Coronary artery (tissue), 2 donors: ENCODE data around the gene TMEM252.

ENCODE experiments used
- DNase-seq: peaks from one replicate; pipeline ENCODE4 v3.0.0-alpha.2; 2017; ENCODE audit warnings: low spot score
- H3K27ac ChIP-seq, 2 donors: fragments of 200-600 bp; sonication (generic); one replicate each; pipeline ENCODE4 v1.5.1; 2016 to 2019
- H3K4me3 ChIP-seq: fragments of 200-600 bp; sonication (generic); 2 replicates; pipeline ENCODE4 v1.5.1; 2016; ENCODE audit warnings: mild to moderate bottlenecking, moderate library complexity
- CTCF ChIP-seq: fragments of 200-600 bp; sonication (generic); IDR thresholded peaks from one replicate; pipeline ENCODE4 v1.5.1; 2019; ENCODE audit warnings: antibody characterized with exemption

The TMEM252 gene

GRCh38 chr9:68508547-68508946 is 32.1 kb downstream of the TMEM252 start:
- no peak overlapping the region for H3K4me3 ChIP-seq
- no peak for TF ChIP-seq CTCF
- H3K27ac ChIP-seq, result peak overlapping the region; percentile 75 to 89
- DNase-seq, result no peak

GRCh38 chr9:68507806-68508145 is 32.9 kb downstream of the TMEM252 start:
- Histone ChIP-seq H3K27ac (peak overlapping the region; percentile 78 to 89), H3K4me3 (no peak overlapping the region)
- TF ChIP-seq CTCF, result no peak
- no peak for DNase-seq

DNA sequence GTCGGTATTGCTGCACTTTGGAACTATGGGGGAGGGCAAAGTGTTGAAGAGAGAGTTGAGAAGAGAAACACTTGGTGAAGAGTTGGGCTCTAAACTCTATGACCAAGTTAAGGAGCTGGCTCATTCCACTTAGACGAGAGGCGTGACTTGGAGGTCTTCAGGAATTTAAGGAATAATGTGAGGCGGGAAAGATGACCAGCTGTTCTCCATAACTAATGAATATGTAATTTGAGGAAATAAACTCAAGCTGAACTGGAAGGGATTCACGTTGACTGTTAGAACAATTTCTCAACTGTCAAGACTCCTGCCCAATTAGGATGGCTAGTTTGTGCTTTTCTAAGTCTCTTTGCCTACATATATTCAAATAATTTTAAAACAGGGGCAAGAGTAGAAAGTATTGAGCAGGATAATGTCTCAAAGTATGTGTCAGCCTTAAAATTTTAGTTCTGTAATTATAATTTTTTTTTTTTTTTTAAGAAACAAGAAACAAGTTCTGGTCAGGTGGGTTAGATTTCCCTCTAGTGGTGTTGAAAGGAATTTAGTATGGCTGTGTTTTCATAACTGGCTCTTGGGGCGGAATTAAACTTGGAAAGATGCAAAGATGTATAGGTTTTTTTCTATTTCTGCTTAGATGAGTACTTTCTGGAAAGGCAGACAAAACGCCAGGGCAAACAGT is 33.4 kb downstream of the TMEM252 start:
- peak; percentile 71 for TF ChIP-seq CTCF
- DNase-seq, result no peak
- H3K4me3 ChIP-seq, result no peak overlapping the region
- peak overlapping the region; percentile 85 to 89 for H3K27ac ChIP-seq

DNA sequence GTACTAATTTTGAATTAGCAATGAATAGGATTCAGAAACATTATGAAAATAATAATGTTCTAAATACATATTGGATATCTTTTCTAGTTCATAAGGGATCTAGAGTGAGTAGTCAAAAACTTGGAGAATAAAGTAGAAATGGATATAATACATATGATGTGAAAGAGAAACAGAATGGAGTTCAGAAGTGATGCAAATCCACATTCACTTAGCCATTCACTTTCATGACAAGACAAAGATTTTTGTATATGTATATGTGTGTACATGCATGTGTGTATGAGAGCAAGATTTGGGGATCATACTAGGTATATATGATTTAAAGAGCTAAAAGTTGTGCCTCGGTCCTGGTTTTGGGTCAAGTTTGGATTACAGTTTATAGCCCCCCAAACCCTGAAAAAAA is 34.1 kb downstream of the TMEM252 start:
- H3K4me3 ChIP-seq, result no peak overlapping the region
- DNase-seq, result no peak
- H3K27ac ChIP-seq, result peak overlapping the region; percentile 85 to 89
- no peak for TF ChIP-seq CTCF

GRCh38 chr9:68505681-68506409 is 34.8 kb downstream of the TMEM252 start:
- Histone ChIP-seq H3K4me3 (no peak overlapping the region), H3K27ac (peak overlapping the region; percentile 85 to 89)
- no peak for DNase-seq
- TF ChIP-seq CTCF, result no peak

- no peak for DNase-seq
- TF ChIP-seq CTCF, result no peak
- peak overlapping the region; percentile 91 to 93 for H3K27ac ChIP-seq
- no peak overlapping the region for H3K4me3 ChIP-seq
These were observed 38.4 kb downstream of the TMEM252 start for GRCh38 chr9:68502279-68502678.
